IMR-90 (cell line): Measurements from ENCODE around the gene MCL1. TPM values are rescaled to one million over a fixed set of nuclear protein-coding genes. Genes with fewer than 3 reads are reported as not detected.
"Not testable (repeated sequence)": the region's sequence is repeated elsewhere in the genome, so short reads cannot be mapped to it uniquely, and the experiment has no call there.

Experiments
- ATAC-seq: fragments of 200-7000 bp; cut with Tn5 transposase; 2 replicates; pipeline ENCODE4 v1.9.1; 2020; ENCODE audit warnings: low read depth, mild to moderate bottlenecking, moderate library complexity
- BruUV-seq: library from RNA; stranded (reverse); fragments of 400-500 nt; replicated peaks from 2 replicates; lab custom pipeline; 2021; lab: Mats Ljungman, UMichigan
- CTCF ChIA-PET: fragments of 300-600 bp; formaldehyde crosslinking; extraction: SDS; loops from one replicate; lab custom pipeline; 2021; ENCODE audit warnings: antibody characterized with exemption; lab: Yijun Ruan, JAX
- POLR2A ChIA-PET: fragments of 300-600 bp; sonication (Branson Sonifier 250); formaldehyde crosslinking; loops from one replicate; lab custom pipeline; 2022; ENCODE audit warnings: antibody characterized with exemption; ENCODE audit not compliant: unreplicated experiment; lab: Charles Lee
- DNase-seq: peaks from one replicate; pipeline ENCODE4 v3.0.0; 2013
- H2AFZ ChIP-seq: replicated peaks from 2 replicates; pipeline ENCODE3; 2013; ENCODE audit warnings: low read length, mild to moderate bottlenecking; ENCODE audit not compliant: poor library complexity
- H2AK5ac ChIP-seq: 2 replicates; pipeline ENCODE4 v1.6.1; 2013; ENCODE audit warnings: low read depth, low read length, inconsistent platforms
- H2AK9ac ChIP-seq: replicated peaks from 2 replicates; pipeline ENCODE3; 2013; ENCODE audit warnings: mild to moderate bottlenecking, low read depth, low read length, moderate library complexity; ENCODE audit not compliant: poor library complexity
- H2BK120ac ChIP-seq: 2 replicates; pipeline ENCODE4 v1.6.1; 2013; ENCODE audit warnings: low read depth, low read length, inconsistent platforms
- H2BK15ac ChIP-seq: 3 replicates; pipeline ENCODE4 v1.6.1; 2013; ENCODE audit warnings: low read depth, low read length, inconsistent platforms
- H2BK20ac ChIP-seq: 2 replicates; pipeline ENCODE4 v1.6.1; 2013; ENCODE audit warnings: low read depth, mild to moderate bottlenecking, inconsistent platforms, low read length, moderate library complexity
- H2BK5ac ChIP-seq: 2 replicates; pipeline ENCODE4 v1.6.1; 2013; ENCODE audit warnings: mild to moderate bottlenecking, low read depth, low read length, inconsistent platforms; ENCODE audit not compliant: poor library complexity, severe bottlenecking
- H3K14ac ChIP-seq: replicated peaks from 2 replicates; pipeline ENCODE4 v1.6.1; 2013; ENCODE audit warnings: low read depth, low read length, inconsistent platforms
- H3K18ac ChIP-seq: 2 replicates; pipeline ENCODE4 v1.6.1; 2013; ENCODE audit warnings: low read depth, low read length, control low read depth
- H3K23ac ChIP-seq: 2 replicates; pipeline ENCODE4 v1.6.1; 2013; ENCODE audit warnings: low read depth, low read length, inconsistent platforms
- H3K27ac ChIP-seq: 2 replicates; pipeline ENCODE4 v1.5.1; 2013; ENCODE audit warnings: mild to moderate bottlenecking, control low read depth, low read length; ENCODE audit not compliant: insufficient read depth
- H3K27me3 ChIP-seq: 2 replicates; pipeline ENCODE4 v1.6.1; 2013; ENCODE audit warnings: low read length; ENCODE audit not compliant: control insufficient read depth, insufficient read depth
- H3K36me3 ChIP-seq: 2 replicates; pipeline ENCODE4 v1.6.1; 2013; ENCODE audit warnings: low read length, mixed read lengths; ENCODE audit not compliant: control insufficient read depth, insufficient read depth
- H3K4ac ChIP-seq: 2 replicates; pipeline ENCODE4 v1.6.1; 2013; ENCODE audit warnings: low read depth, low read length, inconsistent platforms
- H3K4me1 ChIP-seq: 2 replicates; pipeline ENCODE4 v1.6.1; 2013; ENCODE audit warnings: low read length, mixed read lengths; ENCODE audit not compliant: control insufficient read depth, insufficient read depth
- H3K4me2 ChIP-seq: 2 replicates; pipeline ENCODE4 v1.6.1; 2013; ENCODE audit warnings: low read depth, mild to moderate bottlenecking, control low read depth, low read length, moderate library complexity
- H3K4me3 ChIP-seq: 2 replicates; pipeline ENCODE4 v1.5.1; 2013; ENCODE audit warnings: low read depth, mild to moderate bottlenecking, control low read depth, low read length, moderate library complexity; ENCODE audit not compliant: insufficient read depth
- H3K56ac ChIP-seq: 2 replicates; pipeline ENCODE4 v1.6.1; 2013; ENCODE audit warnings: low read length, inconsistent platforms; ENCODE audit not compliant: insufficient read depth; ENCODE audit errors: extremely low read depth
- H3K79me1 ChIP-seq, 2 experiments: 2 replicates each; pipeline ENCODE4 v1.6.1; 2013; ENCODE audit warnings: low read length in 2 of 2, inconsistent platforms in 1 of 2, low read depth in 1 of 2
- H3K9ac ChIP-seq: 2 replicates; pipeline ENCODE4 v1.6.1; 2013; ENCODE audit warnings: low read depth, low read length, control low read depth
- H3K9me1 ChIP-seq: 2 replicates; pipeline ENCODE4 v1.6.1; 2013; ENCODE audit warnings: low read length, inconsistent platforms; ENCODE audit not compliant: insufficient read depth
- H3K9me3 ChIP-seq: 2 replicates; pipeline ENCODE4 v1.6.1; 2013; ENCODE audit warnings: low read length; ENCODE audit not compliant: control insufficient read depth, insufficient read depth
- H4K20me1 ChIP-seq: 2 replicates; pipeline ENCODE4 v1.6.1; 2013; ENCODE audit warnings: low read length, inconsistent platforms; ENCODE audit not compliant: insufficient read depth
- H4K5ac ChIP-seq: 2 replicates; pipeline ENCODE4 v1.6.1; 2013; ENCODE audit warnings: mild to moderate bottlenecking, low read depth, low read length, control low read depth
- H4K8ac ChIP-seq, 2 experiments: 2 replicates each; pipeline ENCODE4 v1.6.1; 2013; ENCODE audit warnings: low read depth in 2 of 2, low read length in 2 of 2, control low read depth in 1 of 2, inconsistent platforms in 1 of 2
- H4K91ac ChIP-seq: 2 replicates; pipeline ENCODE4 v1.6.1; 2013; ENCODE audit warnings: low read depth, low read length, inconsistent platforms; ENCODE audit not compliant: insufficient read depth
- WGBS, 2 experiments: methylation state at CpG; one replicate each; pipeline versions ENCODE4 v1.1.5 to v1.1.7; 2013; ENCODE audit warnings: missing lambda C conversion rate in 2 of 2; ENCODE audit not compliant: insufficient read length in 1 of 2; ENCODE audit errors: extremely low coverage in 2 of 2; 5-methylcytosine and 5-hydroxymethylcytosine counted together
- dilution Hi-C: fragments of 300-500 bp; cut with HindIII; formaldehyde crosslinking; loops from one replicate; pipeline ENCODE4 v1.14.3; 2018; ENCODE audit warnings: low sequenced_read_pairs; ENCODE audit not compliant: unreplicated experiment
- in situ Hi-C: fragments of 300-500 bp; cut with MboI; formaldehyde crosslinking; loops from 3 replicates; pipeline ENCODE4 v1.14.3; 2019; ENCODE audit warnings: low sequenced_read_pairs, inconsistent platforms, mixed read lengths
- intact Hi-C: fragments of 100-400 bp; cut with micrococcal nuclease; formaldehyde crosslinking; loops from 2 replicates; pipeline ENCODE4 v1.10.0; 2022
- polyA plus RNA-seq, 3 experiments: library from polyadenylated mRNA; depleted of rRNA; stranded (reverse); fragments of >200 nt; gene quantifications; 2 replicates each; pipeline ENCODE4 v1.2.3, GENCODE V29; 2012; ENCODE audit warnings: low replicate concordance in 1 of 3
- total RNA-seq: library from RNA; depleted of rRNA; stranded (reverse); fragments of >200 nt; gene quantifications from 2 replicates; pipeline ENCODE4 v1.2.3, GENCODE V29; 2012

MCL1 gene
- total and polyA plus RNA-seq, 2 of the 4 experiments (the other 2 are of a cell fraction): 79.5 to 142 TPM

DNA sequence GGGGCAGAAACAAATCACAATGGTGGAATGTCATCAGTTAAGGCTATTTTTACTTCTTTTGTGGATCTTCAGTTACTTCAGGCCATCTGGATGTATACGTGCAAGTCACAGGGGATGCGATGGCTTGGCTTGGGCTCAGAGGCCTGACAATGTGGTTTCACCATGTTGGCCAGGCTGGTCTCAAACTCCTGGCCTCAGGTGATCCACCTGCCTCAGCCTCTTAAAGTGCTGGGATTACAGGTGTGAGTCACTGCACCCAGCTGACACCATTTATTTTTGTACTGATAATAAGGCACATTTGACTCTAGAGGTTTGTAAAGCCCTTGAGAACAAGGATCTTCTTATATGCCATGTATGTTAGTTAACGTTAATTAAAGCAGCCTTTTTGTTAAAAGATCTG is 1.6 kb upstream of the MCL1 start:
- H2AK9ac ChIP-seq, H3K18ac ChIP-seq, H4K8ac ChIP-seq, H2AFZ ChIP-seq, intact Hi-C loops, H3K23ac ChIP-seq, H2BK20ac ChIP-seq, H2BK120ac ChIP-seq, H3K27ac ChIP-seq, H3K9me1 ChIP-seq, H4K91ac ChIP-seq, in situ Hi-C loops, BruUV-seq, ATAC-seq, H3K4me3 ChIP-seq, H2BK5ac ChIP-seq, H3K9ac ChIP-seq, H3K14ac ChIP-seq, POLR2A ChIA-PET, H3K27me3 ChIP-seq, H3K4me2 ChIP-seq, DNase-seq, H2AK5ac ChIP-seq, H3K4me1 ChIP-seq, H3K56ac ChIP-seq, H4K5ac ChIP-seq, H3K9me3 ChIP-seq, H2BK15ac ChIP-seq, H3K4ac ChIP-seq, dilution Hi-C loops: not testable (repeated sequence)
- CTCF ChIA-PET: interaction anchor here (1.0 to 1.4 kb wide), 2 partner anchors 24 to 39 kb away, joined by 3 to 5 read pairs; no protein-coding TSS in a partner anchor
- peaks cover 11 to 16% of the 10 kb centered on the region in 2 experiments; a peak in 3 of 4 replicates for H3K79me1 ChIP-seq
- peaks cover 35% of the 10 kb centered on the region for H4K20me1 ChIP-seq
- peaks cover 22% of the 10 kb centered on the region for H3K36me3 ChIP-seq
- WGBS, 2 experiments: no CpG with 5 or more reads among the region's 3 CpGs
